ENCODE results near the gene ST8SIA5.

DNA sequence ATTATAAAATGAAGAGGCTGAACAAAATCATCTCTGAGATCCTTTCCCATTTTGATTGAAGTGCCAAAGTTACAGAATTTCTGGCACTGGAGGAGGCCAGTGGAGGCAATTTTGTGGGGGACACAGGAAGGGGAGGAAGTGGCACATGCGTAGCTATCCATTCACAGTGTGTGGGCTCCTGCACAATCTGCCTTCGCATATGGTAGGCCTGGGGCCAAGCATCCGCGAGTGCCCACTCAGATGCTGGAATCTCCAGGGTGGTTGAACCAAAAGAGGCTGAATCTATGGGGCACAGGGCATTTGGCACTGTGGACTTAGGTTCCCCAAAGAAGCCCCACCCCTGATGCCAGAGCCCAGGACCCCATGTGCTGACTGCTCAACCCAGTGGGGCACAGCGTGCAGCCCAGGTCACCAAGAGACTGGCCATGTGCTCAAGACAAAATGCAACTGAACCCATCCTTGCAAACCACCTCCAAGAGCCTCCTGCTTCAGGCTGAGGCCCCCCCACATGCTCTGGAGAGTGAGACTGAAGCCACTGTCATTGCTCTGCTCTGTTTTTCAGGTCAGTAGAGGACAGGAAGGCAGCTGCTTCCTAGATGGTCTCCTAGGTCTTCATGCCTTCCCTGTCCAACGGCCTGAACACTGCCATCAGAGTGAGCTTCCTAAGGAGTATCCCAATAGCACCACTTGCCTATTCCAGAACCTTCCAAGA lies 28.5 kb downstream of the ST8SIA5 start:
- TF ChIP-seq, protein P1, sequence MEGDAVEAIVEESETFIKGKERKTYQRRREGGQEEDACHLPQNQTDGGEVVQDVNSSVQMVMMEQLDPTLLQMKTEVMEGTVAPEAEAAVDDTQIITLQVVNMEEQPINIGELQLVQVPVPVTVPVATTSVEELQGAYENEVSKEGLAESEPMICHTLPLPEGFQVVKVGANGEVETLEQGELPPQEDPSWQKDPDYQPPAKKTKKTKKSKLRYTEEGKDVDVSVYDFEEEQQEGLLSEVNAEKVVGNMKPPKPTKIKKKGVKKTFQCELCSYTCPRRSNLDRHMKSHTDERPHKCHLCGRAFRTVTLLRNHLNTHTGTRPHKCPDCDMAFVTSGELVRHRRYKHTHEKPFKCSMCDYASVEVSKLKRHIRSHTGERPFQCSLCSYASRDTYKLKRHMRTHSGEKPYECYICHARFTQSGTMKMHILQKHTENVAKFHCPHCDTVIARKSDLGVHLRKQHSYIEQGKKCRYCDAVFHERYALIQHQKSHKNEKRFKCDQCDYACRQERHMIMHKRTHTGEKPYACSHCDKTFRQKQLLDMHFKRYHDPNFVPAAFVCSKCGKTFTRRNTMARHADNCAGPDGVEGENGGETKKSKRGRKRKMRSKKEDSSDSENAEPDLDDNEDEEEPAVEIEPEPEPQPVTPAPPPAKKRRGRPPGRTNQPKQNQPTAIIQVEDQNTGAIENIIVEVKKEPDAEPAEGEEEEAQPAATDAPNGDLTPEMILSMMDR (IDR thresholded peaks at IDR 0.05): no peak
- TF ChIP-seq TAF1 (IDR thresholded peaks at IDR 0.05; ENCODE audit: borderline replicate concordance, low read depth, low read length): no peak
- no peak for TF ChIP-seq EP300 (IDR thresholded peaks at IDR 0.05; ENCODE audit: borderline replicate concordance in 1 of 2, low read depth in 1 of 2, low read length in 1 of 2)
- TF ChIP-seq, protein P2, sequence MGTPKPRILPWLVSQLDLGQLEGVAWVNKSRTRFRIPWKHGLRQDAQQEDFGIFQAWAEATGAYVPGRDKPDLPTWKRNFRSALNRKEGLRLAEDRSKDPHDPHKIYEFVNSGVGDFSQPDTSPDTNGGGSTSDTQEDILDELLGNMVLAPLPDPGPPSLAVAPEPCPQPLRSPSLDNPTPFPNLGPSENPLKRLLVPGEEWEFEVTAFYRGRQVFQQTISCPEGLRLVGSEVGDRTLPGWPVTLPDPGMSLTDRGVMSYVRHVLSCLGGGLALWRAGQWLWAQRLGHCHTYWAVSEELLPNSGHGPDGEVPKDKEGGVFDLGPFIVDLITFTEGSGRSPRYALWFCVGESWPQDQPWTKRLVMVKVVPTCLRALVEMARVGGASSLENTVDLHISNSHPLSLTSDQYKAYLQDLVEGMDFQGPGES (IDR thresholded peaks at IDR 0.05; ENCODE audit: low read depth, low read length): no peak
- TF ChIP-seq TCF12 (IDR thresholded peaks at IDR 0.05): no peak
- TF ChIP-seq MXI1 (IDR thresholded peaks at IDR 0.05; ENCODE audit: low read depth, low read length): no peak
- TF ChIP-seq NRF1 (IDR thresholded peaks at IDR 0.05; ENCODE audit: low read depth, low read length): no peak
- no peak for TF ChIP-seq POLR2AphosphoS5 (IDR thresholded peaks at IDR 0.05; ENCODE audit: low read depth, low read length)
- TF ChIP-seq, protein P3, sequence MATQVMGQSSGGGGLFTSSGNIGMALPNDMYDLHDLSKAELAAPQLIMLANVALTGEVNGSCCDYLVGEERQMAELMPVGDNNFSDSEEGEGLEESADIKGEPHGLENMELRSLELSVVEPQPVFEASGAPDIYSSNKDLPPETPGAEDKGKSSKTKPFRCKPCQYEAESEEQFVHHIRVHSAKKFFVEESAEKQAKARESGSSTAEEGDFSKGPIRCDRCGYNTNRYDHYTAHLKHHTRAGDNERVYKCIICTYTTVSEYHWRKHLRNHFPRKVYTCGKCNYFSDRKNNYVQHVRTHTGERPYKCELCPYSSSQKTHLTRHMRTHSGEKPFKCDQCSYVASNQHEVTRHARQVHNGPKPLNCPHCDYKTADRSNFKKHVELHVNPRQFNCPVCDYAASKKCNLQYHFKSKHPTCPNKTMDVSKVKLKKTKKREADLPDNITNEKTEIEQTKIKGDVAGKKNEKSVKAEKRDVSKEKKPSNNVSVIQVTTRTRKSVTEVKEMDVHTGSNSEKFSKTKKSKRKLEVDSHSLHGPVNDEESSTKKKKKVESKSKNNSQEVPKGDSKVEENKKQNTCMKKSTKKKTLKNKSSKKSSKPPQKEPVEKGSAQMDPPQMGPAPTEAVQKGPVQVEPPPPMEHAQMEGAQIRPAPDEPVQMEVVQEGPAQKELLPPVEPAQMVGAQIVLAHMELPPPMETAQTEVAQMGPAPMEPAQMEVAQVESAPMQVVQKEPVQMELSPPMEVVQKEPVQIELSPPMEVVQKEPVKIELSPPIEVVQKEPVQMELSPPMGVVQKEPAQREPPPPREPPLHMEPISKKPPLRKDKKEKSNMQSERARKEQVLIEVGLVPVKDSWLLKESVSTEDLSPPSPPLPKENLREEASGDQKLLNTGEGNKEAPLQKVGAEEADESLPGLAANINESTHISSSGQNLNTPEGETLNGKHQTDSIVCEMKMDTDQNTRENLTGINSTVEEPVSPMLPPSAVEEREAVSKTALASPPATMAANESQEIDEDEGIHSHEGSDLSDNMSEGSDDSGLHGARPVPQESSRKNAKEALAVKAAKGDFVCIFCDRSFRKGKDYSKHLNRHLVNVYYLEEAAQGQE (IDR thresholded peaks at IDR 0.05; ENCODE audit: low read depth, low read length): no peak
- TF ChIP-seq YY1 (IDR thresholded peaks at IDR 0.05; ENCODE audit: low read depth): no peak
- TF ChIP-seq, protein P4, sequence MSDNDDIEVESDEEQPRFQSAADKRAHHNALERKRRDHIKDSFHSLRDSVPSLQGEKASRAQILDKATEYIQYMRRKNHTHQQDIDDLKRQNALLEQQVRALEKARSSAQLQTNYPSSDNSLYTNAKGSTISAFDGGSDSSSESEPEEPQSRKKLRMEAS (IDR thresholded peaks at IDR 0.05; ENCODE audit: low read depth): no peak
- no peak for TF ChIP-seq SMC3 (IDR thresholded peaks at IDR 0.05; ENCODE audit: low read depth, low read length)

Data from SK-N-SH (cell line).